Neural cell (in vitro differentiated cells): ENCODE results near the gene COX6B2.

Experiments used
- EP300 ChIP-seq: fragments of 450-650 bp; conservative IDR thresholded peaks from 2 replicates; pipeline ENCODE4 v1.6.1; 2014; ENCODE audit warnings: antibody characterized with exemption, mild to moderate bottlenecking, moderate library complexity; ENCODE audit not compliant: poor library complexity, severe bottlenecking
- EZH2 ChIP-seq: fragments of 200-600, 300-800 bp; shearing (Covaris generic), sonication (generic); IDR thresholded peaks from 2 replicates; pipeline ENCODE4 v1.6.1; 2014; ENCODE audit warnings: antibody characterized with exemption, low read length, borderline replicate concordance, mild to moderate bottlenecking; ENCODE audit not compliant: insufficient read depth, poor library complexity, severe bottlenecking
- MXI1 ChIP-seq: fragments of 450-650 bp; conservative IDR thresholded peaks from 2 replicates; pipeline ENCODE4 v1.6.1; 2014; ENCODE audit warnings: antibody characterized with exemption, mild to moderate bottlenecking; ENCODE audit not compliant: poor library complexity, severe bottlenecking
- POLR2AphosphoS5 ChIP-seq: IDR thresholded peaks from 2 replicates; pipeline ENCODE4 v1.6.1; 2012
- TF ChIP-seq, protein P1 (sequence below): fragments of 450-650 bp; IDR thresholded peaks from 2 replicates; pipeline ENCODE4 v1.5.1; 2014; ENCODE audit warnings: antibody characterized with exemption, mild to moderate bottlenecking, moderate library complexity; ENCODE audit not compliant: poor library complexity, severe bottlenecking
- TF ChIP-seq, protein P2 (sequence below): IDR thresholded peaks from 2 replicates; pipeline ENCODE4 v1.6.1; 2012; ENCODE audit warnings: borderline replicate concordance

GRCh38 chr19:55352549-55353145 lies 1.9 kb downstream of the COX6B2 start:
- TF ChIP-seq EZH2 (no peak), MXI1 (no peak), EP300 (no peak), POLR2AphosphoS5 (no peak)
- TF ChIP-seq, protein P1, sequence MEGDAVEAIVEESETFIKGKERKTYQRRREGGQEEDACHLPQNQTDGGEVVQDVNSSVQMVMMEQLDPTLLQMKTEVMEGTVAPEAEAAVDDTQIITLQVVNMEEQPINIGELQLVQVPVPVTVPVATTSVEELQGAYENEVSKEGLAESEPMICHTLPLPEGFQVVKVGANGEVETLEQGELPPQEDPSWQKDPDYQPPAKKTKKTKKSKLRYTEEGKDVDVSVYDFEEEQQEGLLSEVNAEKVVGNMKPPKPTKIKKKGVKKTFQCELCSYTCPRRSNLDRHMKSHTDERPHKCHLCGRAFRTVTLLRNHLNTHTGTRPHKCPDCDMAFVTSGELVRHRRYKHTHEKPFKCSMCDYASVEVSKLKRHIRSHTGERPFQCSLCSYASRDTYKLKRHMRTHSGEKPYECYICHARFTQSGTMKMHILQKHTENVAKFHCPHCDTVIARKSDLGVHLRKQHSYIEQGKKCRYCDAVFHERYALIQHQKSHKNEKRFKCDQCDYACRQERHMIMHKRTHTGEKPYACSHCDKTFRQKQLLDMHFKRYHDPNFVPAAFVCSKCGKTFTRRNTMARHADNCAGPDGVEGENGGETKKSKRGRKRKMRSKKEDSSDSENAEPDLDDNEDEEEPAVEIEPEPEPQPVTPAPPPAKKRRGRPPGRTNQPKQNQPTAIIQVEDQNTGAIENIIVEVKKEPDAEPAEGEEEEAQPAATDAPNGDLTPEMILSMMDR, result no peak
- TF ChIP-seq, protein P2, sequence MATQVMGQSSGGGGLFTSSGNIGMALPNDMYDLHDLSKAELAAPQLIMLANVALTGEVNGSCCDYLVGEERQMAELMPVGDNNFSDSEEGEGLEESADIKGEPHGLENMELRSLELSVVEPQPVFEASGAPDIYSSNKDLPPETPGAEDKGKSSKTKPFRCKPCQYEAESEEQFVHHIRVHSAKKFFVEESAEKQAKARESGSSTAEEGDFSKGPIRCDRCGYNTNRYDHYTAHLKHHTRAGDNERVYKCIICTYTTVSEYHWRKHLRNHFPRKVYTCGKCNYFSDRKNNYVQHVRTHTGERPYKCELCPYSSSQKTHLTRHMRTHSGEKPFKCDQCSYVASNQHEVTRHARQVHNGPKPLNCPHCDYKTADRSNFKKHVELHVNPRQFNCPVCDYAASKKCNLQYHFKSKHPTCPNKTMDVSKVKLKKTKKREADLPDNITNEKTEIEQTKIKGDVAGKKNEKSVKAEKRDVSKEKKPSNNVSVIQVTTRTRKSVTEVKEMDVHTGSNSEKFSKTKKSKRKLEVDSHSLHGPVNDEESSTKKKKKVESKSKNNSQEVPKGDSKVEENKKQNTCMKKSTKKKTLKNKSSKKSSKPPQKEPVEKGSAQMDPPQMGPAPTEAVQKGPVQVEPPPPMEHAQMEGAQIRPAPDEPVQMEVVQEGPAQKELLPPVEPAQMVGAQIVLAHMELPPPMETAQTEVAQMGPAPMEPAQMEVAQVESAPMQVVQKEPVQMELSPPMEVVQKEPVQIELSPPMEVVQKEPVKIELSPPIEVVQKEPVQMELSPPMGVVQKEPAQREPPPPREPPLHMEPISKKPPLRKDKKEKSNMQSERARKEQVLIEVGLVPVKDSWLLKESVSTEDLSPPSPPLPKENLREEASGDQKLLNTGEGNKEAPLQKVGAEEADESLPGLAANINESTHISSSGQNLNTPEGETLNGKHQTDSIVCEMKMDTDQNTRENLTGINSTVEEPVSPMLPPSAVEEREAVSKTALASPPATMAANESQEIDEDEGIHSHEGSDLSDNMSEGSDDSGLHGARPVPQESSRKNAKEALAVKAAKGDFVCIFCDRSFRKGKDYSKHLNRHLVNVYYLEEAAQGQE, result no peak
